ENCODE results near the gene LCE3E.

GRCh38 chr1:152585586-152585985 lies 19.0 kb upstream of the LCE3E start:
- TF ChIP-seq YY1 (IDR thresholded peaks at IDR 0.05; ENCODE audit: low read depth) (no peak), FOXM1 (IDR thresholded peaks at IDR 0.05; ENCODE audit: borderline replicate concordance, low read depth) (no peak), MAX (IDR thresholded peaks at IDR 0.05) (no peak), TEAD4 (IDR thresholded peaks at IDR 0.05) (no peak), EGR1 (IDR thresholded peaks at IDR 0.05) (no peak), EP300 (IDR thresholded peaks at IDR 0.05; ENCODE audit: borderline replicate concordance) (no peak), TAF1 (IDR thresholded peaks at IDR 0.05; ENCODE audit: low read depth) (no peak), TCF12 (IDR thresholded peaks at IDR 0.05; ENCODE audit: low read depth) (no peak), REST (IDR thresholded peaks at IDR 0.05; ENCODE audit: low read depth) (no peak), NFIC (IDR thresholded peaks at IDR 0.05) (no peak), ZBTB7A (IDR thresholded peaks at IDR 0.05; ENCODE audit: low read depth) (no peak), CREB1 (IDR thresholded peaks at IDR 0.05; ENCODE audit: low read depth) (no peak), RAD21 (IDR thresholded peaks at IDR 0.05; ENCODE audit: low read depth) (no peak), USF1 (IDR thresholded peaks at IDR 0.05) (no peak)

Data from Ishikawa (cell line).